HG02642 (cell line): Measurements from ENCODE around the gene CIB2.

Experiments
- ATAC-seq: cut with Tn5 transposase; IDR thresholded peaks from one replicate; pipeline ENCODE4 v1.9.1; 2021; ENCODE audit warnings: mild to moderate bottlenecking; ENCODE audit not compliant: unreplicated experiment, poor library complexity

CIB2 gene

GRCh38 chr15:78110096-78110495, 21.1 kb downstream of the CIB2 start:
- ATAC-seq, result no peak

- ATAC-seq, result no peak
These were observed 22.1 kb downstream of the CIB2 start for GRCh38 chr15:78109156-78109555.

GRCh38 chr15:78108300-78109084, 22.8 kb downstream of the CIB2 start:
- ATAC-seq, result peak; percentile 57

DNA sequence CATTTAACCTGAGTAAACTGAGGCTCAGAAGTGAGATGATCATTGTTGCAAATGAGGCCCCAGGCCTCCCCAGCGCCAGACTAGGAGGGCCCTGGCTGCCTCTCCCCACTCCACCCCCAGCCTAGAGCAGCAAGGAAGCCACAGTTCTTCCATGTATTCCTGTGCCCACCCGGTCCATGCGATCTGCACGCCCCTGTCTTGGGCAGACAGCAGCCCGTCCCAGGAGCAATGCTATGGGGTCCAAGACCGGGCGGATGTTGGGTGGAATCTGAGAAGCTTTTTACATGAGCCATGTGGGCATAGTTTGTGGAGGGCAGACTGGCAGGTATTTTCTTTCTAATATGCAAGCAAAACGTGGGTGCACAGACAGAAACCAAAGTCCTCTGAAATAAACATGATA, 23.8 kb downstream of the CIB2 start:
- ATAC-seq, result no peak

DNA sequence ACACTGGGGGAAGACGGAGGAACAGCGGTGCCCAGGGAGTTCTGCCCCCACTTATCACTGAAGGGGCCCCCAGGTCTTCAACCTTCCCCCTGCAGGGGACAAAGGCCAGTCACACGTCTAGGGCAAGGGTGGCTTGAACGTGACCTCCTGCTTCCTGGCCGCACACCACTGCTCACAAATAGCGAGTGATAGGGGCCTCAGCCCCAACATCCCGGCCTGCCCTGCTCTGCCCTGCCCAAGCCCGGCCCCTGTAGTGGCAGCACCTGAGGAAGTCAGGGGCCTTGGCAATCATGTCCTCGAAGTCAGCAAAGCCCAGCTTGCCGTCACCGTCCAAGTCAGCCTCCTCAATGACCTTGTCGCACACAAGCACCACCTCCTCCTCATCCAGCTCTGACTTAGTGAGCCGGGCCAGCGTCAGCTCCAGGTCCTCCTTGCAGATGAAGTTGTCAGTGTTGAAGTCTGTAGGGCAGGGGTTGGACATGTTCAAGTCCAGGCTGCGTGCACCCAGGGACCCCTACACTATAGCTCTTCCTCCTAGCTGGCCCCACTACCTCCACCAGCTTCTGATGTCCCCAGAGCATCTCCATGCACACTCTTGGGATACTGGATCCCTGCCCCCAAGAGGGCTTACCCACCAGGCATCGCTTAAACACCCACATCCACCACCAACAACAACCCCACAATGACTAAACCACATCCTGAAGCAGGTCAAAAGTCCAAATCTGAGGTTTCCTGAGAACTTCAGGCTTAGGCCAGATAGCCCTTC, 25.6 kb downstream of the CIB2 start:
- ATAC-seq, result no peak

GRCh38 chr15:78104566-78105475, 26.4 kb downstream of the CIB2 start:
- no peak for ATAC-seq

DNA sequence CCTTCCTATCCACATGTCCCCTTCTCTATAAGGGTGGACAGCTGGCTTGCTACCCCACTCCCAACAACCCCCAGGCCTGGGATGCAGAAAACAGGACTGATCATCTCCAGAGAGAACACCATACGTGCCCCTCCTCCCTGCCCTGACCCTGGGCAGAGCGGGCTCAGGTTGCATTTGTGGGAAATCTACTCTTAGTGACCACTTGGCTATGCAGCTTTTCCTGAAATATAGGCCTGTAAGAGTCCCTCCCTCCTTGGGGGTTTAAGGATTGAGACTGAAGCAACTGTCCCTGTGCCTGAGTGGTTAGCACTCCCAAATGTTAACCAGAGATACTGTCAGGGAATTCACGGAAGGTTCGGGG, 27.1 kb downstream of the CIB2 start:
- ATAC-seq, result peak; percentile 19

DNA sequence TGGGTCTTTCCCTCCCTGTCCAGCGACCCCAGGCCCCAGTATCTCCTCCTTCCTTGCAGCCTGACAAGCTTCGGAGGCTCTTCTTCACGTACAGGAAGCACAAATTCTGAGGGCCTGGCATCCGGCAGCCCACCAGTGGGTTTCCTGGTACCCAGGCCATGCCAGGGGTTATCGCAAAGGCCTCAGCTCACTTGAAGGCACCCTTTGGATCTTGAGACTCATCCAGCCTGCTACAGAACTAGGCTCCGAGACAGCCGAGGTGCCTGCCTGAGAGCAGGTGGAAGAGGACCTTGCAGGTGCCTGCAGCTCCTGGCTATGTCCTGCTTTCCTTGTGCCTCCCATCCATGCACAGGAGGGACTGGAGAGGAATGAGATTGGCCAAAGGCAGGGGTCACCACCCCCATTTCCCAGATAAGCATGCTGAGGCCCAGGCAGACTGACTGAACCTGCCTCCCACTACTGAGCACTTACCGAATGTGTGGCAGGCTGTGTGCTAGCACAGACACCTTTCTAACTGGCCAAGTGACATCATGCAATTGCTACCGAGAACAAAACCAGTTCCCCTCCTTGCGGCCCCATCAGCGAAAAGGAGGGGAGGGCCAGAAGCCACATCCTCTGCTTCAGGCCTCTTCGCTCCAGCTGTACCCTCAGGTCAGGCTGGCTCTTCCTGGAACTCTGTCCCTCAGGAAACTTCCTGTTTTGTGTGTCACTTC, 27.7 kb downstream of the CIB2 start:
- peak; percentile 62 for ATAC-seq

- no peak for ATAC-seq
These were observed 28.5 kb downstream of the CIB2 start for GRCh38 chr15:78102741-78103140.

DNA sequence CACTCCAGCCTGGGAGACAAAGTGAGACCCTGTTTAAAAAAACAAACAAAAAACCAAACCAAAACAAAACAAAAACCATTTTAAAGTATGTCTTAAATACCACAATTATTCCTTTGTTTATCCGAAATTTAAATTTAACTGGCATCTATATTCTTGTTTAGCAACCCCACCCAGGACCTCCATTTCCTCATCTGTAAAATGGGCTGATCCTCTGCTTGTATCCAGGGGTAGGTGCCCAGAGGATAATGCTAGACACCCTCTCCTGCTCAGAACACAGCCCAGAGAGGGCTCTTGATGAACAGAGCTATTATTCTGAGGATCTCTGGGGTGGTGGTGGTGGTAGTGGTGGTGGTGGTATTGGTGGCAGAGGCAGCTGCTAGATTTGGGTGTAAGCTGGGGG, 29.0 kb downstream of the CIB2 start:
- ATAC-seq, result no peak

- no peak for ATAC-seq
These were observed 29.7 kb downstream of the CIB2 start for GRCh38 chr15:78101423-78102105.

- ATAC-seq, result no peak
These were observed 30.4 kb downstream of the CIB2 start for GRCh38 chr15:78100886-78101285.

DNA sequence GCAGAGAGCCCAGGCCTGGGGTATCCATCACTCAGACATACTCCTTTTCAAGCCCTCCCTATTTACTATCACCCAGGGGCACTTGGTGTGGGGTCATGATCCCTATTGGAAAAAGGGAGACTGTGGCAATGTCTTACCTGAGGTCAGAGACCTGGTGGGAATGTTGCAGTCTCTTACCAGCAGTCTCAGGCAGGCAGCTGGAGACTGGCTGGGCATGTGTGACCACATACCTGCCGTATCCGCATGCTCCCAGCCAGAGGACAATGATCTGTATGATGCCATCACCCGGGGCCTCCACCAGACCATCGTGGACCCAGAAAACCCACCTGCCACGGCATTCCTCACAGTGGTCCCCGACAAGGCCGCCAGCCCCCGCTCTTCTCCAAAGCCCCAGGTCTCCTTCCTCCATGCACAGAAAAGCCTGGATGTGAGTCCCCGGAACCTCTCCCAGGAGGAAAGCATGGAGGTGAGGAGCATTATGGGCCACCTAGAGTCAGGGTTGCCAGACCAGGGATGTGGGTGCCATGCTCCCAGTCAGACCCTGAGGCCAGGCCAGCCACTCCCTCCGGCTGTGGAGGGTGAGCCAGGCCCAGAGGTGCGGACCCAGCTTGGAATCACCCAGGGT, 33.0 kb downstream of the CIB2 start:
- ATAC-seq, result no peak

DNA sequence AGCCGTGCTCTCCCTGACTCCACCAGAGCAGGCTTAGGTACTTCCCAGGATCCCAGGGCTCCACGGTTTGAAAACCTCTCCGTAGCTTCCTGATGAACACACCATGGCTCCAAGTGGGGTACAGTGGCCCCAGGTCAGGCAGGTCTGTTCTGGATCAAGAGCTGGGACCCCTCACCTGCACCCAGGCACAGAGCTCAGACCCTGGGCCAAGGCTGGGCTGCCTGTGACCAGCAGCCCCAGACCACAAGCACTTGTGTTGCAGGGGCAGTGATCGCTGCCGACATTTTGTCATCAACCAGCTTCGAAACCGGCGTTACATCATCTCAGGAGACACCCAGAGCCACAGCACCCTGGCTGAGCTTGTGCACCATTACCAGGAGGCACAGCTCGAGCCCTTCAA, 33.6 kb downstream of the CIB2 start:
- no peak for ATAC-seq

DNA sequence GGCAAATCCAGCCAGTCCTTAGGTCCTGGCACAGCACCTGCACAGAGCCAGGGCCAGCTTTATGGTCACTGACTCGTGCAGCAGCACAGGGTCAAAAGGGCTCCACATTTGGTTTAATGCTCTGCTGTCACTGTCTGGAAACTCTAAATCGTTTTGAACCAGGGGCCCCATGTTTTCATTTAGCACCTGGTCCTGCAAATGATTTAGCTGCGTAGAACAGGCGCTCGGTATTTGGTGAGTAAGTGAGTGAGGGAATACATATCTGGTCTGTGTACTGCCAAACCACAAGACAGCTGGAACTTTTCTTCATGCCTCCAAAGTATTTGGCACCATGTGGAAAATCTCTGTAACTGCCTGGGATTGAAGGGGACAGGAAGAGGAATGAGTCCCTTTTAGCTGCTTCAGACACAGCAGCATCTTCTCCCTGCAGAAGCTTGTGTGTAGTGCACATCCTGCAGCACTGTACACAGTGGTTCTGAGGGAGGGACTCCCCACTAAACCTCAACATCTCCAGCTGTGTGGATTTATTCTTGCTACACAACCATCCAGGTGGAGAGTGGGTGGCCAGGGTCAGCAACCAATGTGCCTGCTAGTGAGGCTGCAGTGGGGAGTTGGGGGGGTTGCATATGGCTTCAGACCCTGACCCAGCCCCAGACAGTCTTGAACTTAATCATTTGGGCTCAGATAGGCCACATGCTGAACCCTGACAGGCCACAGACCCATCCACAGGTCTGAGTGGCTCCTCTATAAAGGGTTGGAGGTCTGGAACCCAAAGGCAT, 37.8 kb downstream of the CIB2 start:
- no peak for ATAC-seq

DNA sequence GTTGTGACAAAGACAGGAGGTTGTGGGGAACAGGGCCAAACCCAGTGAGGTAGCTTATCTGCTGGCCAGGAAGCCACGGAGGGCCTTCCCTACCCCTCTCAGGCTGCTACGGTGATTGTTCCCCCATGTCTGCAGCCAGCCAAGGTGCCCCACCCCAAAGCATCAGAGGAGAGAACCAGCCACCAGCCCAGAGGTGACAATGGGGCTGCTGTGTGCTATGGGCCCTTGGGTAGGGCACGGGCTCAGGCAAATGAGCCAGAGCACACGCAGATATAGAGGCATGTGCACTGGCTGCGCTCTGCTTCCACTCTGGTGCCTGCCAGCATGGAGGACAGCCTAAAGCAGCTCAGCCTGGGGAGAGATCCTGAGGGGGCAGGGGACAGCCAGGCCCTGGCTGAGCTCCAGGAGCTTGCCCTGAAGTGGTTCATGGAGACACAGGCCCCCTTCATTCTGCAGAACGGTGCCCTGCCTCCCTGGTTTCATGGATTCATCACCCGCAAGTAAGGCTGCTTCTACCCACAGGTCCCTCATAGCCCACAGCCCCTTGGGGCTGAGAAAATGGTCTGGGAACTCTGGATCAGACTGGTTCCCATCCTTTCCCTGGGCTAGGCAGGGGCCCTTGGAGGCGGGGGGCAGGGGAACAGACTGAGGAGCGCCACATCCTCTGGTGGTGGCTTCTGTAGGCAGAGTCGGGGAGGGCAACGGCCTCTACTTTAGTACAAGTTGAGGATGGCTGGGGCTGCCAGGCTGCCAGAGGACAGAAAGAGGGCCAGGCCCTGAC, 38.8 kb downstream of the CIB2 start, which contains the start of gene SH2D7:
Gene SH2D7, plus strand, starts transcription at position 301 of the 781 bp plus-strand sequence. Its CDS starts 24 bp downstream, at position 325.
- ATAC-seq, result no peak

DNA sequence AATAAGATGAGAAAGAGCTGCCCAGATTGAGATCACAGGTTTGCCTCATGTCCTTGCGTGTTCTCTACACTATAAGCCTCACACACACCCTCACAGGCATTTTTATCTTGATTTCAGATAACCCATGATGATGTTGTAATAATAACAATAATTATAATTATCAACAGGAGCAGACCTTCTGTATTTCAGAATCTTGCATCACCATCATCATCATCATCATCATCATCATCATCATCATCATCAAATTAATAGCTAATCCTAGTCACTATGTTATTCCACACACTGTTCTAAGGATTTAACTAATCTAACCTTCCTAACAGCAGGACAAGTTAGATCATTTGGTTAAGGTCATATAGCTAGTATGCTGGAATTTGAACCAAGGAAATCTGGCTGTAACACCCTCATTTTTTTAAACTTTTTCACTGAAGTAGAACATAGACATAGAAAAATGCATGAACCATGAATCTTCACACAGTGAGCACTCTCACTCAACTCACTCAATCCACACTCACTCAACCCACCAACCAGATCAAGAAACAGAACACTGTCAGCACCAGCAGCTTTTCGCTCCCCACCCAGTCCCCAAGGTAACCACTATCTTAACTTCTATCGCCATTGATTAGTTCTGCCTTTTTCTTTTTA, 40.7 kb downstream of the CIB2 start:
- ATAC-seq, result no peak
